Adrenal gland (tissue), 5 donors: ENCODE data around the gene PDCD1.

Source experiments
- CTCF ChIP-seq, 6 experiments: fragments of 450-650 bp in 4 of 6; fragments of 200-600 bp in 2 of 6; sonication (generic) in 1 of 6; IDR thresholded peaks; 1 replicate in 5 of 6; 2 replicates in 1 of 6; pipeline versions ENCODE4 v1.5.1 to v1.8.0; 2016 to 2021; ENCODE audit warnings: antibody characterized with exemption in 6 of 6, mild to moderate bottlenecking in 2 of 6, moderate library complexity in 1 of 6
- POLR2A ChIP-seq, 2 donors: fragments of 450-650 bp; IDR thresholded peaks; one replicate each; pipeline ENCODE4 v1.6.1; 2017; ENCODE audit warnings: antibody characterized with exemption in 2 of 2, mild to moderate bottlenecking in 2 of 2, moderate library complexity in 1 of 2
- donor health status: DM: no; HTN: no; CAD: no.

GRCh38 chr2:241852116-241852980 lies 6.3 kb downstream of the PDCD1 start:
- TF ChIP-seq CTCF (IDR thresholded peaks at IDR 0.05): no peak
- no peak for TF ChIP-seq POLR2A (IDR thresholded peaks at IDR 0.05)
